HCT116 (cell line): Measurements from ENCODE around the gene HOXA2. TPM values are rescaled to one million over a fixed set of nuclear protein-coding genes. Genes with fewer than 3 reads are reported as not detected.

Experiments
- ATAC-seq: fragments of 200-7000 bp; cut with Tn5 transposase; 2 replicates; pipeline ENCODE4 v1.9.1; 2020; ENCODE audit warnings: mild to moderate bottlenecking, moderate library complexity
- BruUV-seq: library from RNA; stranded (reverse); fragments of 400-500 nt; replicated peaks from 2 replicates; lab custom pipeline; 2021; lab: Mats Ljungman, UMichigan
- CTCF ChIA-PET: fragments of 300-600 bp; sonication (Branson Sonifier 250); formaldehyde crosslinking; loops from one replicate; lab custom pipeline; 2021; ENCODE audit warnings: antibody characterized with exemption; lab: Charles Lee
- POLR2A ChIA-PET: fragments of 300-600, 350-600 bp; sonication (Branson Sonifier 250); formaldehyde crosslinking; loops from one replicate; lab custom pipeline; 2021; ENCODE audit warnings: antibody characterized with exemption; lab: Charles Lee
- RAD21 ChIA-PET, 2 experiments: fragments of 300-600 bp; sonication (Branson Sonifier 250); formaldehyde crosslinking; loops; one replicate each; lab custom pipeline; 2023; ENCODE audit warnings: low total read pairs in 2 of 2; ENCODE audit not compliant: uncharacterized antibody in 2 of 2, unreplicated experiment in 2 of 2, low non-redundant PET in 1 of 2; lab: Charles Lee
- DNase-seq: peaks from one replicate; pipeline ENCODE4 v3.0.0-alpha.2; 2010; ENCODE audit warnings: low read depth, low spot score
- H2AFZ ChIP-seq: fragments of 200-600 bp; shearing (Covaris generic), sonication (generic); 2 replicates; pipeline ENCODE4 v1.6.1; 2017; ENCODE audit warnings: low read depth, mixed run types, mixed read lengths, antibody characterized with exemption, low read length; ENCODE audit not compliant: poor library complexity, severe bottlenecking
- H3K27ac ChIP-seq: 2 replicates; pipeline ENCODE4 v1.5.1; 2012; ENCODE audit warnings: low read depth, low read length
- H3K27me3 ChIP-seq: fragments of 200-600 bp; sonication (generic); 2 replicates; pipeline ENCODE4 v1.6.1; 2016; ENCODE audit warnings: mixed run types, low read length, mixed read lengths; ENCODE audit not compliant: insufficient read depth
- H3K36me3 ChIP-seq, 2 experiments: fragments of 200-500 bp in 1 of 2; fragments of 200-600 bp in 1 of 2; sonication (Bioruptor generic) in 1 of 2; sonication (generic) in 1 of 2; 2 replicates each; pipeline versions ENCODE4 v1.5.1 to v1.6.1; 2014 to 2016; ENCODE audit warnings: low read length in 2 of 2, inconsistent platforms in 1 of 2, mixed read lengths in 1 of 2, mixed run types in 1 of 2; ENCODE audit not compliant: insufficient read depth in 2 of 2, control insufficient read depth in 1 of 2
- H3K4me1 ChIP-seq, 2 experiments: fragments of 200-600 bp in 1 of 2; sonication (generic) in 1 of 2; 2 replicates each; pipeline versions ENCODE4 v1.5.1 to v1.6.1; 2012 to 2017; ENCODE audit warnings: low read length in 2 of 2, inconsistent platforms in 1 of 2, mild to moderate bottlenecking in 1 of 2, mixed read lengths in 1 of 2, mixed run types in 1 of 2, moderate library complexity in 1 of 2; ENCODE audit not compliant: insufficient read depth in 2 of 2, control insufficient read depth in 1 of 2
- H3K4me2 ChIP-seq: fragments of 200-600 bp; sonication (generic); 2 replicates; pipeline ENCODE4 v1.6.1; 2017; ENCODE audit warnings: mixed run types, low read length, mixed read lengths
- H3K4me3 ChIP-seq, 2 experiments: fragments of 200-600 bp in 1 of 2; sonication (generic) in 1 of 2; replicated peaks in 1 of 2; 2 replicates each; pipeline ENCODE4 v1.5.1; 2011 to 2016; ENCODE audit warnings: low read length in 2 of 2, control low read depth in 1 of 2, low read depth in 1 of 2, mild to moderate bottlenecking in 1 of 2, mixed read lengths in 1 of 2, mixed run types in 1 of 2
- H3K79me2 ChIP-seq: fragments of 200-600 bp; sonication (generic); 2 replicates; pipeline ENCODE4 v1.6.1; 2017; ENCODE audit warnings: mild to moderate bottlenecking, mixed run types, low read length, moderate library complexity, mixed read lengths; ENCODE audit not compliant: insufficient read depth
- H3K9ac ChIP-seq: fragments of 200-600 bp; sonication (generic); 2 replicates; pipeline ENCODE4 v1.6.1; 2016; ENCODE audit warnings: low read length, mixed read lengths
- H3K9me2 ChIP-seq: fragments of 200-600 bp; sonication (generic), shearing (Covaris generic); 2 replicates; pipeline ENCODE4 v1.6.1; 2017; ENCODE audit warnings: mixed run types, mild to moderate bottlenecking, moderate library complexity; ENCODE audit not compliant: insufficient read depth
- H3K9me3 ChIP-seq, 2 experiments: fragments of 200-500 bp in 1 of 2; fragments of 200-600 bp in 1 of 2; sonication (Bioruptor generic) in 1 of 2; sonication (generic) in 1 of 2; 2 replicates each; pipeline ENCODE4 v1.6.1; 2014 to 2017; ENCODE audit warnings: low read length in 2 of 2, mixed read lengths in 2 of 2, inconsistent platforms in 1 of 2, low read depth in 1 of 2, mild to moderate bottlenecking in 1 of 2, mixed run types in 1 of 2, moderate library complexity in 1 of 2; ENCODE audit not compliant: control insufficient read depth in 1 of 2, insufficient read depth in 1 of 2
- H4K20me1 ChIP-seq: fragments of 200-600 bp; sonication (generic), shearing (Covaris generic); 2 replicates; pipeline ENCODE4 v1.6.1; 2017; ENCODE audit warnings: mixed run types, mild to moderate bottlenecking, moderate library complexity; ENCODE audit not compliant: insufficient read depth
- CTCF ChIP-seq, 3 experiments: fragments of 200-600 bp in 1 of 3; sonication (generic) in 1 of 3; IDR thresholded peaks in 2 of 3; conservative IDR thresholded peaks in 1 of 3; 2 replicates each; pipeline ENCODE4 v1.5.1; 2012 to 2017; ENCODE audit warnings: low read depth in 2 of 3, low read length in 2 of 3, antibody characterized with exemption in 1 of 3, borderline replicate concordance in 1 of 3, control low read depth in 1 of 3, mild to moderate bottlenecking in 1 of 3, mixed read lengths in 1 of 3, mixed run types in 1 of 3, moderate library complexity in 1 of 3; ENCODE audit not compliant: insufficient read depth in 1 of 3
- EGR1 ChIP-seq: IDR thresholded peaks from 2 replicates; pipeline ENCODE4 v1.6.1; 2012; ENCODE audit warnings: low read depth
- EZH2 ChIP-seq: fragments of 200-600 bp; sonication (generic); IDR thresholded peaks from 2 replicates; pipeline ENCODE4 v1.6.1; 2017; ENCODE audit warnings: antibody characterized with exemption, mixed run types
- EZH2phosphoT487 ChIP-seq: fragments of 200-600 bp; IDR thresholded peaks from 2 replicates; pipeline ENCODE4 v1.6.1; 2018; ENCODE audit warnings: antibody characterized with exemption, borderline replicate concordance
- FOSL1 ChIP-seq: IDR thresholded peaks from 2 replicates; pipeline ENCODE4 v1.6.1; 2012; ENCODE audit warnings: low read depth
- JUND ChIP-seq: IDR thresholded peaks from 2 replicates; pipeline ENCODE4 v1.6.1; 2012
- MAX ChIP-seq: IDR thresholded peaks from 2 replicates; pipeline ENCODE4 v1.6.1; 2012
- POLR2A ChIP-seq: IDR thresholded peaks from 2 replicates; pipeline ENCODE4 v1.7.0; 2011; ENCODE audit warnings: borderline replicate concordance; ENCODE audit not compliant: insufficient read depth, insufficient read length; ENCODE audit errors: extremely low read depth
- POLR2AphosphoS5 ChIP-seq: IDR thresholded peaks from 2 replicates; pipeline ENCODE4 v1.6.1; 2011; ENCODE audit warnings: mild to moderate bottlenecking, low read depth, low read length, moderate library complexity
- SP1 ChIP-seq: IDR thresholded peaks from 2 replicates; pipeline ENCODE4 v1.6.1; 2012; ENCODE audit warnings: low read depth
- SRF ChIP-seq: IDR thresholded peaks from 2 replicates; pipeline ENCODE4 v1.6.1; 2012; ENCODE audit warnings: low read depth
- YY1 ChIP-seq: IDR thresholded peaks from 2 replicates; pipeline ENCODE4 v1.6.1; 2011; ENCODE audit warnings: low read length, low read depth, moderate library complexity, mild to moderate bottlenecking; ENCODE audit not compliant: insufficient replicate concordance; ENCODE audit errors: extremely low read depth
- ZBTB33 ChIP-seq: IDR thresholded peaks from 2 replicates; pipeline ENCODE4 v1.6.1; 2011; ENCODE audit warnings: mild to moderate bottlenecking, low read length, moderate library complexity; ENCODE audit not compliant: insufficient replicate concordance; ENCODE audit errors: extremely low read depth
- ZFX ChIP-seq: fragments of 450-650 bp; IDR thresholded peaks from 2 replicates; pipeline ENCODE4 v1.6.1; 2017
- ZNF274 ChIP-seq: fragments of 200-500 bp; sonication (Bioruptor generic); IDR thresholded peaks from 2 replicates; pipeline ENCODE4 v1.6.1; 2014; ENCODE audit warnings: mild to moderate bottlenecking, low read depth, low read length, inconsistent platforms
- intact Hi-C: fragments of 100-400 bp; cut with micrococcal nuclease; formaldehyde crosslinking; loops from 2 replicates; pipeline ENCODE4 v1.10.0; 2022
- total RNA-seq: library from RNA; stranded (reverse); gene quantifications from one replicate; pipeline ENCODE4 v1.2.1, GENCODE V29; 2021; ENCODE audit not compliant: unreplicated experiment

HOXA2 gene
- total RNA-seq, 1 experiment from 2014 or later: 0.57 TPM

GRCh38 chr7:27109466-27110185 lies 7.1 kb upstream of the HOXA2 start:
- ATAC-seq (no peak), DNase-seq (no peak)
- no peak overlapping the region for H3K9ac ChIP-seq

GRCh38 chr7:27108390-27109127 lies 6.1 kb upstream of the HOXA2 start:
- intact Hi-C loops: no loop called here
- CTCF ChIA-PET: no interaction called here
- no peaks in the 10 kb centered on the region for H3K9me2 ChIP-seq
- no peak overlapping the region for H3K9ac ChIP-seq
- no peak overlapping the region for H3K4me2 ChIP-seq
- no peak overlapping the region for H3K27ac ChIP-seq
- no peaks in the 10 kb centered on the region for H3K36me3 ChIP-seq
- H3K27me3 ChIP-seq: no peaks in the 10 kb centered on the region
- POLR2A ChIA-PET: no interaction called here
- no peaks in the 10 kb centered on the region for H4K20me1 ChIP-seq
- peaks cover 20% of the 10 kb centered on the region for H3K79me2 ChIP-seq
- H2AFZ ChIP-seq: no peak overlapping the region
- DNase-seq (no peak), ATAC-seq (no peak)
- BruUV-seq: no TSS peak
- H3K9me3 ChIP-seq: no peaks in the 10 kb centered on the region
- RAD21 ChIA-PET: no interaction called here
- H3K4me3 ChIP-seq: no peak overlapping the region
- peaks cover 28 to 29% of the 10 kb centered on the region in 2 experiments for H3K4me1 ChIP-seq
- TF ChIP-seq MAX (no peak), SP1 (no peak), YY1 (no peak), ZNF274 (no peak), ZBTB33 (no peak), POLR2A (no peak), EZH2phosphoT487 (no peak), EGR1 (no peak), SRF (no peak), POLR2AphosphoS5 (no peak), JUND (no peak), CTCF (IDR thresholded peaks at IDR 0.05 in 2 of 3, conservative IDR thresholded peaks at IDR 0.05 in 1 of 3; ENCODE audit: borderline replicate concordance in 1 of 3, insufficient read depth in 1 of 3, low read depth in 2 of 3, low read length in 2 of 3) (no peak), ZFX (no peak)

More at GRCh38 chr7:27109466-27110185, 7.1 kb upstream of the HOXA2 start:
- H3K27me3 ChIP-seq: no peaks in the 10 kb centered on the region
- no peak overlapping the region for H2AFZ ChIP-seq
- H3K27ac ChIP-seq: no peak overlapping the region
- CTCF ChIA-PET: no interaction called here
- no peak for TF ChIP-seq ZNF274
- TF ChIP-seq FOSL1: no peak
- no peak for TF ChIP-seq EZH2
- no peak overlapping the region for H3K4me3 ChIP-seq
- no peaks in the 10 kb centered on the region for H4K20me1 ChIP-seq
- POLR2A ChIA-PET: no interaction called here
- no peak overlapping the region for H3K4me2 ChIP-seq
- H3K9me2 ChIP-seq: no peaks in the 10 kb centered on the region
- H3K4me1 ChIP-seq: peaks cover 34 to 35% of the 10 kb centered on the region in 2 experiments
- RAD21 ChIA-PET: no interaction called here
- H3K36me3 ChIP-seq: no peaks in the 10 kb centered on the region
- BruUV-seq: no TSS peak
- peaks cover 20% of the 10 kb centered on the region for H3K79me2 ChIP-seq
- intact Hi-C loops: no loop called here
- H3K9me3 ChIP-seq: no peaks in the 10 kb centered on the region
